NT2/D1 (cell line): ENCODE results near the gene HDAC10.

Experiments used
- YY1 ChIP-seq: IDR thresholded peaks from 2 replicates; pipeline ENCODE4 v1.6.1; 2011; ENCODE audit not compliant: insufficient read length, insufficient read depth
- ZNF274 ChIP-seq: IDR thresholded peaks from 2 replicates; pipeline ENCODE4 v1.6.1; 2011; ENCODE audit warnings: mild to moderate bottlenecking, low read depth, low read length

DNA sequence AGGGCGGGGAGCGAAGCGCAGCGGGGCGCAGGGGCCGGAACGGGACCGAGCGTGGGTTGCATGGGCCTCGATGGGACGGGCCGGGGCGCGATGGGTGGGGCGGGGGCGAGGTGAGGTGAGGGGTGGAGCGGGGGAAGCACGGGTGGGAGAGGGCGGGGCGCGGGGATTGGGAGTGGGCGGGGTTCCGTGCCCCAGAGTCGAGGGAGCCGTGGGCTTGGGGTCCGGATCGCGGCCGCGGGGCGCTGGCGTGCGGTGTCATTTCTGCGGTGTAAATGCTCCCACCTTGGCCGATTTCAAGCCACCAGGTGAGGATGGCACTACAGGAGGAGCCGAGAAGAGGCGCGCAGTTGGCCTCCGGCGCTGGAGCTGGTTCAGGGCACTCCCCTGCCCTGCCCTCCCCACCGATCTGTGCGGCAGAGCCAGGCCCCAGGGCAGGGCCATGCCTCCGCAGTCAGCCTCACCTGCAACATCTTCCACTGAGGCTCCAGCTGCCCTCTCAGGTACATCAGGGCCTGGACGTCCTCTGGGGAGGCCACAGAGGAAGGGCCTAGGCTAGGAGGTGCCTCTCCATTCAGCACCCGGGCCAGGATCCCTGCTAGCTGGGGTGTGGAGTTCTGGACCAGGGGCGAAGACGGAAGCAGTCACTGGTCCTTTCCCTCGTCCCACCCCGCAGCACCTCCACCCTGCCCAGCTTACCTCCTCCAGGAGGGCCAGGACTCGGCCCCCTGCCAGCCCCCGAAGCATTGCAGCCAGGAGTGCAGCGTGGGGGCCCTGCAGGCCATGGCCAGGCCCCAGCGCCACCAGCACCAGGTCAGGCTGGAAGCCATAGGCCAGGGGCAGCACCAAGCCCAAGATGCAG lies 5.6 kb downstream of the HDAC10 start:
- no peak for TF ChIP-seq YY1
- no peak for TF ChIP-seq ZNF274
